K562 (cell line): ENCODE results near the gene DPEP1. TPM values are rescaled to one million over a fixed set of nuclear protein-coding genes. Genes with fewer than 3 reads are reported as not detected.

Experiments
- CBFA2T2 ChIP-seq: fragments of 450-650 bp; conservative IDR thresholded peaks from 2 replicates; pipeline ENCODE4 v1.6.1; 2017; ENCODE audit warnings: mild to moderate bottlenecking
- CEBPG ChIP-seq, 3 experiments: fragments of 200-800 bp in 1 of 3; sonication (Bioruptor generic) in 1 of 3; sonication (generic) in 1 of 3; formaldehyde crosslinking in 1 of 3; IDR thresholded peaks in 2 of 3; conservative IDR thresholded peaks in 1 of 3; 2 replicates each; pipeline versions ENCODE4 v1.6.1 to v1.8.0; 2016 to 2022; ENCODE audit warnings: missing compliant biosample characterization in 2 of 3, missing genetic modification characterization in 2 of 3, mild to moderate bottlenecking in 1 of 3, missing genetic modification reagents in 1 of 3
- CREB1 ChIP-seq, 2 experiments: sonication (generic) in 1 of 2; formaldehyde crosslinking in 1 of 2; IDR thresholded peaks; 2 replicates each; pipeline versions ENCODE4 v1.6.1 to v1.8.0; 2012 to 2022; ENCODE audit warnings: inconsistent platforms in 1 of 2, mild to moderate bottlenecking in 1 of 2, missing genetic modification reagents in 1 of 2, moderate library complexity in 1 of 2
- CREM ChIP-seq: IDR thresholded peaks from 2 replicates; pipeline ENCODE4 v1.6.1; 2014; ENCODE audit warnings: antibody characterized with exemption, low read depth
- CTBP1 ChIP-seq: fragments of 450-650 bp; IDR thresholded peaks from 2 replicates; pipeline ENCODE4 v1.6.1; 2016; ENCODE audit warnings: borderline replicate concordance
- ETV6 ChIP-seq, 3 experiments: fragments of 150-350 bp in 1 of 3; sonication (generic) in 1 of 3; formaldehyde crosslinking in 1 of 3; IDR thresholded peaks; 2 replicates each; pipeline versions ENCODE4 v1.6.1 to v1.8.0; 2014 to 2022; ENCODE audit warnings: borderline replicate concordance in 2 of 3, low read depth in 2 of 3, antibody characterized with exemption in 1 of 3, low read length in 1 of 3, mild to moderate bottlenecking in 1 of 3, missing genetic modification reagents in 1 of 3
- GATAD2B ChIP-seq: fragments of 450-650 bp; IDR thresholded peaks from 2 replicates; pipeline ENCODE4 v1.6.1; 2017; ENCODE audit warnings: mild to moderate bottlenecking, borderline replicate concordance
- IFI16 ChIP-seq: fragments of 250-450 bp; sonication (Bioruptor Pico); IDR thresholded peaks from 2 replicates; pipeline ENCODE4 v2.1.2; 2022; ENCODE audit warnings: mild to moderate bottlenecking, inconsistent platforms
- MEF2A ChIP-seq: IDR thresholded peaks from 2 replicates; pipeline ENCODE4 v1.6.1; 2011; ENCODE audit warnings: low read depth, mild to moderate bottlenecking, low read length, moderate library complexity; ENCODE audit not compliant: control insufficient read depth
- RBM15 ChIP-seq: fragments of 200-400 bp; formaldehyde crosslinking; IDR thresholded peaks from 2 replicates; pipeline ENCODE4 v1.6.1; 2018; ENCODE audit warnings: mild to moderate bottlenecking, low read length, moderate library complexity; ENCODE audit not compliant: insufficient read depth
- SETDB1 ChIP-seq: IDR thresholded peaks from one replicate; pipeline ENCODE4 v1.6.1; 2012; ENCODE audit warnings: low read length, control low read depth, inconsistent platforms
- SIN3A ChIP-seq, 2 experiments: fragments of 150-350 bp in 1 of 2; IDR thresholded peaks; 2 replicates each; pipeline ENCODE4 v1.6.1; 2011 to 2016; ENCODE audit warnings: borderline replicate concordance in 2 of 2, low read depth in 2 of 2, low read length in 2 of 2, mild to moderate bottlenecking in 2 of 2, moderate library complexity in 2 of 2; ENCODE audit not compliant: control insufficient read depth in 1 of 2
- SIX5 ChIP-seq, 2 experiments: IDR thresholded peaks; 2 replicates each; pipeline ENCODE4 v1.6.1; 2011; ENCODE audit warnings: low read length in 2 of 2, borderline replicate concordance in 1 of 2, low read depth in 1 of 2, mild to moderate bottlenecking in 1 of 2, moderate library complexity in 1 of 2; ENCODE audit not compliant: insufficient read depth in 1 of 2
- ZFX ChIP-seq: sonication (generic); formaldehyde crosslinking; IDR thresholded peaks from 2 replicates; pipeline ENCODE4 v1.8.0; 2022; ENCODE audit warnings: mild to moderate bottlenecking, missing genetic modification reagents, moderate library complexity
- ZNF696 ChIP-seq: fragments of 250-450 bp; sonication (Bioruptor Pico); conservative IDR thresholded peaks from 2 replicates; pipeline ENCODE4 v1.4.0; 2020; ENCODE audit warnings: mild to moderate bottlenecking, moderate library complexity
- ZNF75A ChIP-seq: fragments of 450-650 bp; formaldehyde crosslinking; IDR thresholded peaks from 2 replicates; pipeline ENCODE4 v1.4.0; 2020; ENCODE audit warnings: mild to moderate bottlenecking
- polyA plus RNA-seq, 8 experiments: library from polyadenylated mRNA; depleted of rRNA in 4 of 8; stranded (reverse) in 5 of 8; unstranded in 3 of 8; fragments of >200 nt; fragmentation: Nextera tagmentation in 2 of 8; fragmentation: Illumina TruSeq in 1 of 8; extraction: Ambion mirVana in 2 of 8; extraction: Trizol in 1 of 8; gene quantifications; 2 replicates each; pipeline versions ENCODE4 v1.2.1 to v1.2.3, GENCODE V29; 2011 to 2014; ENCODE audit warnings: inconsistent platforms in 1 of 8, missing spikeins in 1 of 8
- total RNA-seq, 7 experiments: library from RNA; depleted of rRNA in 6 of 7; stranded (reverse); fragments of >200 nt in 6 of 7; fragmentation: Illumina TruSeq in 2 of 7; extraction: Trizol in 2 of 7; gene quantifications; 2 replicates each; pipeline versions ENCODE4 v1.2.1 to v1.2.3, GENCODE V29; 2011 to 2021; ENCODE audit warnings: low replicate concordance in 1 of 7
- TF ChIP-seq, protein P1 (sequence below): sonication (generic); formaldehyde crosslinking; IDR thresholded peaks from 2 replicates; pipeline ENCODE4 v1.8.0; 2022; ENCODE audit warnings: missing genetic modification reagents, mild to moderate bottlenecking, moderate library complexity, borderline replicate concordance
- TF ChIP-seq, protein P2 (sequence below): fragments of 150-350 bp; conservative IDR thresholded peaks from 2 replicates; pipeline ENCODE4 v1.6.1; 2014; ENCODE audit warnings: low read length
- TF ChIP-seq, protein P3 (sequence below): sonication (generic); formaldehyde crosslinking; IDR thresholded peaks from 2 replicates; pipeline ENCODE4 v1.8.0; 2023; ENCODE audit warnings: mild to moderate bottlenecking, missing genetic modification reagents
- TF ChIP-seq, protein P4 (sequence below): sonication (generic); formaldehyde crosslinking; IDR thresholded peaks from 2 replicates; pipeline ENCODE4 v1.8.0; 2022; ENCODE audit warnings: mild to moderate bottlenecking, missing genetic modification reagents, borderline replicate concordance

Gene DPEP1
- total and polyA plus RNA-seq, 9 of the 15 experiments (the other 6 are each of a cell fraction or from before 2014, with no cell fraction given), result 0.14 to 0.31 (median 0.20) TPM; not detected in 6

DNA sequence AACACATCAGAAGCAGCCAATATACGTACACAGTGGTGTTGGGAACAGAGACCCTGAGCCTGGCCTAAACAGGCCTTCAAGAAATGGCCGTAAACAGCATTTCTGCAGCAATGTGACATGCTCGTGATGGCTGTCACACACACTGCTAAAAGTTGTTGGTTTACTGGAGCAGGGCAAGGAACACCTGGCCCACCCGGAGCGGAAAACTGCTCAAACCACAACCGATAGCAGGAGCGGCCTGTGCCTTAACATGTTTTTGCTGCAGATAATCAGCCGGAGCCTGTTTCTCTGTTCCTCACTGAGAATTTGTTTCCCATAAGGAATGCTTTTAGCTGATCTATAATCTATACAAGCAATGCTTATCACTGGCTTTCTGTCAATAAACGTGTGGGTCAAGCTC lies 6.0 kb upstream of the DPEP1 start (continued):
- TF ChIP-seq, protein P1, sequence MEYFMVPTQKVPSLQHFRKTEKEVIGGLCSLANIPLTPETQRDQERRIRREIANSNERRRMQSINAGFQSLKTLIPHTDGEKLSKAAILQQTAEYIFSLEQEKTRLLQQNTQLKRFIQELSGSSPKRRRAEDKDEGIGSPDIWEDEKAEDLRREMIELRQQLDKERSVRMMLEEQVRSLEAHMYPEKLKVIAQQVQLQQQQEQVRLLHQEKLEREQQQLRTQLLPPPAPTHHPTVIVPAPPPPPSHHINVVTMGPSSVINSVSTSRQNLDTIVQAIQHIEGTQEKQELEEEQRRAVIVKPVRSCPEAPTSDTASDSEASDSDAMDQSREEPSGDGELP (CRISPR knock-in tag), result peak; percentile 69; the same call in 1 of the 2 replicates
- TF ChIP-seq SIX5 (IDR thresholded peaks at IDR 0.05; ENCODE audit: borderline replicate concordance in 1 of 2, insufficient read depth in 1 of 2, low read depth in 1 of 2, low read length in 2 of 2) (no peak), CBFA2T2 (peak; percentile 58), ZFX (peak; percentile 73), SIN3A (IDR thresholded peaks at IDR 0.05; ENCODE audit: borderline replicate concordance in 2 of 2, control insufficient read depth in 1 of 2, low read depth in 2 of 2, low read length in 2 of 2) (no peak), CREM (no peak), CEBPG (CRISPR knock-in tag; IDR thresholded peaks at IDR 0.05) (no peak), CEBPG (tag; conservative IDR thresholded peaks at IDR 0.05 in 1 of 2, IDR thresholded peaks at IDR 0.05 in 1 of 2) (no peak), RBM15 (no peak), ETV6 (IDR thresholded peaks at IDR 0.05; ENCODE audit: borderline replicate concordance in 1 of 2, low read depth in 2 of 2, low read length in 1 of 2) (no peak), ETV6 (CRISPR knock-in tag; IDR thresholded peaks at IDR 0.05; ENCODE audit: borderline replicate concordance) (no peak), CTBP1 (no peak), IFI16 (CRISPR knock-in tag) (no peak), MEF2A (no peak), SETDB1 (no peak), ZNF696 (no peak), GATAD2B (no peak), CREB1 (IDR thresholded peaks at IDR 0.05) (no peak), CREB1 (CRISPR knock-in tag; IDR thresholded peaks at IDR 0.05) (no peak), ZNF75A (CRISPR knock-in tag) (no peak)
- TF ChIP-seq, protein P2, sequence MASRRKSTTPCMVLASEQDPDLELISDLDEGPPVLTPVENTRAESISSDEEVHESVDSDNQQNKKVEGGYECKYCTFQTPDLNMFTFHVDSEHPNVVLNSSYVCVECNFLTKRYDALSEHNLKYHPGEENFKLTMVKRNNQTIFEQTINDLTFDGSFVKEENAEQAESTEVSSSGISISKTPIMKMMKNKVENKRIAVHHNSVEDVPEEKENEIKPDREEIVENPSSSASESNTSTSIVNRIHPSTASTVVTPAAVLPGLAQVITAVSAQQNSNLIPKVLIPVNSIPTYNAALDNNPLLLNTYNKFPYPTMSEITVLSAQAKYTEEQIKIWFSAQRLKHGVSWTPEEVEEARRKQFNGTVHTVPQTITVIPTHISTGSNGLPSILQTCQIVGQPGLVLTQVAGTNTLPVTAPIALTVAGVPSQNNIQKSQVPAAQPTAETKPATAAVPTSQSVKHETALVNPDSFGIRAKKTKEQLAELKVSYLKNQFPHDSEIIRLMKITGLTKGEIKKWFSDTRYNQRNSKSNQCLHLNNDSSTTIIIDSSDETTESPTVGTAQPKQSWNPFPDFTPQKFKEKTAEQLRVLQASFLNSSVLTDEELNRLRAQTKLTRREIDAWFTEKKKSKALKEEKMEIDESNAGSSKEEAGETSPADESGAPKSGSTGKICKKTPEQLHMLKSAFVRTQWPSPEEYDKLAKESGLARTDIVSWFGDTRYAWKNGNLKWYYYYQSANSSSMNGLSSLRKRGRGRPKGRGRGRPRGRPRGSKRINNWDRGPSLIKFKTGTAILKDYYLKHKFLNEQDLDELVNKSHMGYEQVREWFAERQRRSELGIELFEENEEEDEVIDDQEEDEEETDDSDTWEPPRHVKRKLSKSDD, result no peak
- TF ChIP-seq, protein P3, sequence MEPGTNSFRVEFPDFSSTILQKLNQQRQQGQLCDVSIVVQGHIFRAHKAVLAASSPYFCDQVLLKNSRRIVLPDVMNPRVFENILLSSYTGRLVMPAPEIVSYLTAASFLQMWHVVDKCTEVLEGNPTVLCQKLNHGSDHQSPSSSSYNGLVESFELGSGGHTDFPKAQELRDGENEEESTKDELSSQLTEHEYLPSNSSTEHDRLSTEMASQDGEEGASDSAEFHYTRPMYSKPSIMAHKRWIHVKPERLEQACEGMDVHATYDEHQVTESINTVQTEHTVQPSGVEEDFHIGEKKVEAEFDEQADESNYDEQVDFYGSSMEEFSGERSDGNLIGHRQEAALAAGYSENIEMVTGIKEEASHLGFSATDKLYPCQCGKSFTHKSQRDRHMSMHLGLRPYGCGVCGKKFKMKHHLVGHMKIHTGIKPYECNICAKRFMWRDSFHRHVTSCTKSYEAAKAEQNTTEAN (CRISPR knock-in tag), result no peak
- TF ChIP-seq, protein P4, sequence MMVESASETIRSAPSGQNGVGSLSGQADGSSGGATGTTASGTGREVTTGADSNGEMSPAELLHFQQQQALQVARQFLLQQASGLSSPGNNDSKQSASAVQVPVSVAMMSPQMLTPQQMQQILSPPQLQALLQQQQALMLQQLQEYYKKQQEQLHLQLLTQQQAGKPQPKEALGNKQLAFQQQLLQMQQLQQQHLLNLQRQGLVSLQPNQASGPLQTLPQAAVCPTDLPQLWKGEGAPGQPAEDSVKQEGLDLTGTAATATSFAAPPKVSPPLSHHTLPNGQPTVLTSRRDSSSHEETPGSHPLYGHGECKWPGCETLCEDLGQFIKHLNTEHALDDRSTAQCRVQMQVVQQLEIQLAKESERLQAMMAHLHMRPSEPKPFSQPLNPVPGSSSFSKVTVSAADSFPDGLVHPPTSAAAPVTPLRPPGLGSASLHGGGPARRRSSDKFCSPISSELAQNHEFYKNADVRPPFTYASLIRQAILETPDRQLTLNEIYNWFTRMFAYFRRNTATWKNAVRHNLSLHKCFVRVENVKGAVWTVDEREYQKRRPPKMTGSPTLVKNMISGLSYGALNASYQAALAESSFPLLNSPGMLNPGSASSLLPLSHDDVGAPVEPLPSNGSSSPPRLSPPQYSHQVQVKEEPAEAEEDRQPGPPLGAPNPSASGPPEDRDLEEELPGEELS (CRISPR knock-in tag), result no peak
